GM12801 (cell line): ENCODE results near the gene KCNQ1OT1.

Source experiments
- CTCF ChIP-seq: IDR thresholded peaks from one replicate; pipeline ENCODE4 v1.5.1; 2011; ENCODE audit warnings: control low read depth; ENCODE audit not compliant: insufficient read length; ENCODE audit errors: extremely low read depth

Gene KCNQ1OT1

GRCh38 chr11:2587132-2587930 lies 112.5 kb downstream of the KCNQ1OT1 start:
- no peak for TF ChIP-seq CTCF

- TF ChIP-seq CTCF: no peak
Observed at GRCh38 chr11:2586793-2587131, 113.0 kb downstream of the KCNQ1OT1 start.

- no peak for TF ChIP-seq CTCF
Observed at GRCh38 chr11:2586087-2586792, 113.6 kb downstream of the KCNQ1OT1 start.

- TF ChIP-seq CTCF: no peak
Observed at GRCh38 chr11:2585566-2586086, 114.2 kb downstream of the KCNQ1OT1 start.

- no peak for TF ChIP-seq CTCF
Observed at GRCh38 chr11:2584812-2585565, 114.8 kb downstream of the KCNQ1OT1 start.

- no peak for TF ChIP-seq CTCF
Observed at GRCh38 chr11:2584434-2584811, 115.4 kb downstream of the KCNQ1OT1 start.

- no peak for TF ChIP-seq CTCF
Observed at GRCh38 chr11:2583605-2583958, 116.2 kb downstream of the KCNQ1OT1 start.
